HL-60 (cell line): ENCODE data around the gene MYO6.
"Not testable (repeated sequence)": the region's sequence is repeated elsewhere in the genome, so short reads cannot be mapped to it uniquely, and the experiment has no call there.

Source experiments
- DNase-seq, 2 experiments: peaks; one replicate each; pipeline ENCODE4 v3.0.0-alpha.2; 2010 to 2020; ENCODE audit warnings: low read depth in 1 of 2, low spot score in 1 of 2
- H3K27ac ChIP-seq: fragments of 250-450 bp; sonication (Bioruptor Pico); replicated peaks from 2 replicates; pipeline ENCODE4 v1.5.1; 2020; ENCODE audit warnings: mild to moderate bottlenecking, moderate library complexity
- H3K27me3 ChIP-seq: fragments of 250-450 bp; sonication (Bioruptor Pico); 2 replicates; pipeline ENCODE4 v1.5.1; 2021; ENCODE audit warnings: mild to moderate bottlenecking, moderate library complexity; ENCODE audit not compliant: insufficient read depth, poor library complexity, severe bottlenecking
- H3K4me3 ChIP-seq: replicated peaks from 2 replicates; pipeline ENCODE4 v1.5.1; 2011; ENCODE audit warnings: mild to moderate bottlenecking, control low read depth, low read length; ENCODE audit not compliant: insufficient read depth
- GABPA ChIP-seq: IDR thresholded peaks from 2 replicates; pipeline ENCODE4 v1.6.1; 2012; ENCODE audit warnings: low read depth
- POLR2AphosphoS5 ChIP-seq: IDR thresholded peaks from 2 replicates; pipeline ENCODE4 v1.6.1; 2012; ENCODE audit warnings: low read depth
- SPI1 ChIP-seq: IDR thresholded peaks from 2 replicates; pipeline ENCODE4 v1.6.1; 2012; ENCODE audit warnings: low read depth, mild to moderate bottlenecking, borderline replicate concordance
- TF ChIP-seq, protein P1 (sequence below): IDR thresholded peaks from 2 replicates; pipeline ENCODE4 v1.6.1; 2012; ENCODE audit warnings: low read depth; ENCODE audit not compliant: insufficient replicate concordance
- TF ChIP-seq, protein P2 (sequence below): IDR thresholded peaks from one replicate; pipeline ENCODE4 v1.5.1; 2011; ENCODE audit warnings: low read length, control low read depth, inconsistent platforms; ENCODE audit not compliant: insufficient read depth

The MYO6 gene

DNA sequence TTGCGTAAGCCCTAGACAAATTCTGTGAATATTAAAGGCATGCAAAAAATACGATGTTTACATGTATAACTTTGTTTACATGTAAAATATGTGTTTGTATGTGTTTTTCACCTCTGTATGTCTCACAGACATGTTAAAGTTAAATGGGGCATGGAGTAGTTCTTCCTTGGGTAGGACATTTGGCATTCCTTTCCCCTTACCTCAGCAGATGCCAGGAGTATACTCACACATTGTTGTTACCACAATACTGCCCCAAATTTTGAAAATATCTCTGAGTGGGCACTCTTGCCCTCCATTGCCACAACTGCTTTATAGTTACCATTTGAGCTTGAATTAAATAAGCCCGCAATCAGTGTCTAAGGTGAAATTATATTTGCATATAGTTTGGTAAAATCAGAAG, 147.5 kb downstream of the MYO6 start:
- no peak for DNase-seq
- H3K27ac ChIP-seq, result no peak overlapping the region
- H3K4me3 ChIP-seq, result no peak overlapping the region
- no peaks in the 10 kb centered on the region for H3K27me3 ChIP-seq
- TF ChIP-seq SPI1, result no peak
- TF ChIP-seq GABPA, result no peak
- TF ChIP-seq, protein P1, sequence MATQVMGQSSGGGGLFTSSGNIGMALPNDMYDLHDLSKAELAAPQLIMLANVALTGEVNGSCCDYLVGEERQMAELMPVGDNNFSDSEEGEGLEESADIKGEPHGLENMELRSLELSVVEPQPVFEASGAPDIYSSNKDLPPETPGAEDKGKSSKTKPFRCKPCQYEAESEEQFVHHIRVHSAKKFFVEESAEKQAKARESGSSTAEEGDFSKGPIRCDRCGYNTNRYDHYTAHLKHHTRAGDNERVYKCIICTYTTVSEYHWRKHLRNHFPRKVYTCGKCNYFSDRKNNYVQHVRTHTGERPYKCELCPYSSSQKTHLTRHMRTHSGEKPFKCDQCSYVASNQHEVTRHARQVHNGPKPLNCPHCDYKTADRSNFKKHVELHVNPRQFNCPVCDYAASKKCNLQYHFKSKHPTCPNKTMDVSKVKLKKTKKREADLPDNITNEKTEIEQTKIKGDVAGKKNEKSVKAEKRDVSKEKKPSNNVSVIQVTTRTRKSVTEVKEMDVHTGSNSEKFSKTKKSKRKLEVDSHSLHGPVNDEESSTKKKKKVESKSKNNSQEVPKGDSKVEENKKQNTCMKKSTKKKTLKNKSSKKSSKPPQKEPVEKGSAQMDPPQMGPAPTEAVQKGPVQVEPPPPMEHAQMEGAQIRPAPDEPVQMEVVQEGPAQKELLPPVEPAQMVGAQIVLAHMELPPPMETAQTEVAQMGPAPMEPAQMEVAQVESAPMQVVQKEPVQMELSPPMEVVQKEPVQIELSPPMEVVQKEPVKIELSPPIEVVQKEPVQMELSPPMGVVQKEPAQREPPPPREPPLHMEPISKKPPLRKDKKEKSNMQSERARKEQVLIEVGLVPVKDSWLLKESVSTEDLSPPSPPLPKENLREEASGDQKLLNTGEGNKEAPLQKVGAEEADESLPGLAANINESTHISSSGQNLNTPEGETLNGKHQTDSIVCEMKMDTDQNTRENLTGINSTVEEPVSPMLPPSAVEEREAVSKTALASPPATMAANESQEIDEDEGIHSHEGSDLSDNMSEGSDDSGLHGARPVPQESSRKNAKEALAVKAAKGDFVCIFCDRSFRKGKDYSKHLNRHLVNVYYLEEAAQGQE, result no peak
- TF ChIP-seq, protein P2, sequence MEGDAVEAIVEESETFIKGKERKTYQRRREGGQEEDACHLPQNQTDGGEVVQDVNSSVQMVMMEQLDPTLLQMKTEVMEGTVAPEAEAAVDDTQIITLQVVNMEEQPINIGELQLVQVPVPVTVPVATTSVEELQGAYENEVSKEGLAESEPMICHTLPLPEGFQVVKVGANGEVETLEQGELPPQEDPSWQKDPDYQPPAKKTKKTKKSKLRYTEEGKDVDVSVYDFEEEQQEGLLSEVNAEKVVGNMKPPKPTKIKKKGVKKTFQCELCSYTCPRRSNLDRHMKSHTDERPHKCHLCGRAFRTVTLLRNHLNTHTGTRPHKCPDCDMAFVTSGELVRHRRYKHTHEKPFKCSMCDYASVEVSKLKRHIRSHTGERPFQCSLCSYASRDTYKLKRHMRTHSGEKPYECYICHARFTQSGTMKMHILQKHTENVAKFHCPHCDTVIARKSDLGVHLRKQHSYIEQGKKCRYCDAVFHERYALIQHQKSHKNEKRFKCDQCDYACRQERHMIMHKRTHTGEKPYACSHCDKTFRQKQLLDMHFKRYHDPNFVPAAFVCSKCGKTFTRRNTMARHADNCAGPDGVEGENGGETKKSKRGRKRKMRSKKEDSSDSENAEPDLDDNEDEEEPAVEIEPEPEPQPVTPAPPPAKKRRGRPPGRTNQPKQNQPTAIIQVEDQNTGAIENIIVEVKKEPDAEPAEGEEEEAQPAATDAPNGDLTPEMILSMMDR, result no peak
- TF ChIP-seq POLR2AphosphoS5, result no peak

DNA sequence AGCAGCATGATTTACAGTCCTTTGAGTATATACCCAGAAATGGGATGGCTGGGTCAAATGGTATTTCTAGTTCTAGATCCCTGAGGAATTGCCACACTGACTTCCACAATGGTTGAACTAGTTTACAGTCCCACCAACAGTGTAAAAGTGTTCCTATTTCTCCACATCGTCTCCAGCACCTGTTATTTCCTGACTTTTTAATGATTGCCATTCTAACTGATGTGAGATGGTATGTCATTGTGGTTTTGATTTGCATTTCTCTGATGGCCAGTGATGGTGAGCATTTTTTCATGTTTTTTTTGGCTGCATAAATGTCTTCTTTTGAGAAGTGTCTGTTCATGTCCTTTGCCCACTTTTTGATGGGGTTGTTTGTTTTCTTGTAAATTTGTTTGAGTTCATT, 151.2 kb downstream of the MYO6 start:
- DNase-seq, H3K27ac ChIP-seq, H3K27me3 ChIP-seq, H3K4me3 ChIP-seq: not testable (repeated sequence)

DNA sequence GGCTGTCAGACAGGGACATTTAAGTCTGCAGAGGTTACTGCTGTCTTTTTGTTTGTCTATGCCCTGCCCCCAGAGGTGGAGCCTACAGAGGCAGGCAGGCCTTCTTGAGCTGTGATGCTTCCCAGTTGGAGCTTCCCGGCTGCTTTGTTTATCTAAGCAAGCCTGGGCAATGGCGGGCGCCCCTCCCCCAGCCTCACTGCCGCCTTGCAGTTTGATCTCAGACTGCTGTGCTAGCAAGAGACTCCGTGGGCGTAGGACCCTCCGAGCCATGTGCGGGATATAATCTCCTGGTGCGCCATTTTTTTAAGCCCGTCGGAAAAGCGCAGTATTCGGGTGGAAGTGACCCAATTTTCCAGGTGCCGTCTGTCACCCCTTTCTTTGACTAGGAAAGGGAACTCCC, 156.1 kb downstream of the MYO6 start:
- DNase-seq, H3K27ac ChIP-seq, H3K27me3 ChIP-seq, H3K4me3 ChIP-seq: not testable (repeated sequence)

DNA sequence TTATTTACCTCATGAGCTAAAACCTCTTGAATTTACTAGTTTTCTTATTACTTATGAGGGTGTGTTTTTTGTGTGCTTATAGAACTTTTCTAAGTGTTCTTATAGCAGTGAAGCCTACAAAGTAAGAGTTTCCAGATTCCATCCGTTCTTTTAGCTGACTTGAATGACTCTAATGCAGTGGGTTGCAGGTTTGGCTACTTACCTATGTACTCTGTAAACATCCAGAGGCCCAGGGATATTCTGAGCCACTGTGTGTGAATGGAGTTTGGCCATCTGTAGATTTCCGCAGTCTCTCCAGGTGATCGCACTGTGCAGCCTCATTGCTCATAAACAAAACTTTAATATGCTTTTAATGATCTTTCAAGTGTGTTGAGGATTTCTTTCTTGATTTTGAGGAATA, 157.8 kb downstream of the MYO6 start:
- no peaks in the 10 kb centered on the region for H3K27me3 ChIP-seq
- no peak overlapping the region for H3K4me3 ChIP-seq
- H3K27ac ChIP-seq, result no peak overlapping the region
- TF ChIP-seq, protein P2, result no peak
- TF ChIP-seq GABPA (no peak), POLR2AphosphoS5 (no peak), SPI1 (no peak)
- TF ChIP-seq, protein P1, result no peak
- no peak for DNase-seq

DNA sequence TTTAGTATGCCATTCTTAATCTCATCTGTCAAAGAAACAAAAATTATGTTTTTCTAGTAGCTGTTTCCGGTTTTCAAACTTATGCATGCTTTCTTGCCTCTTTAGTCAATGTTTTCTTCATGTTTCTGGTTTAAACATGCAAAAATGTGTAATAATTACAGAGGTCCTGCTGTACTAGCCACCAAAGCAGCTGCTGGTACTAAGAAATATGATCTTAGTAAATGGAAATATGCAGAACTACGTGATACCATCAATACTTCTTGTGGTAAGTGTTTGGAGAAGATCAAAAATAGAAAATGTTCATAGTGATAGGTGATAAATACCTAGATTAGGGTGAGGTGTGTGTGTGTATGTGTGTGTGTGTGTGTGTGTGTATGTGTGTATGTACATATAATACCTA, 158.4 kb downstream of the MYO6 start:
- no peak overlapping the region for H3K27ac ChIP-seq
- H3K4me3 ChIP-seq, result no peak overlapping the region
- TF ChIP-seq SPI1 (no peak), GABPA (no peak), POLR2AphosphoS5 (no peak)
- TF ChIP-seq, protein P1, result no peak
- TF ChIP-seq, protein P2, result no peak
- H3K27me3 ChIP-seq, result no peaks in the 10 kb centered on the region
- no peak for DNase-seq
